ENCODE results near the gene HILPDA.
"Not testable (repeated sequence)": the region's sequence is repeated elsewhere in the genome, so short reads cannot be mapped to it uniquely, and the experiment has no call there.

HILPDA gene

DNA sequence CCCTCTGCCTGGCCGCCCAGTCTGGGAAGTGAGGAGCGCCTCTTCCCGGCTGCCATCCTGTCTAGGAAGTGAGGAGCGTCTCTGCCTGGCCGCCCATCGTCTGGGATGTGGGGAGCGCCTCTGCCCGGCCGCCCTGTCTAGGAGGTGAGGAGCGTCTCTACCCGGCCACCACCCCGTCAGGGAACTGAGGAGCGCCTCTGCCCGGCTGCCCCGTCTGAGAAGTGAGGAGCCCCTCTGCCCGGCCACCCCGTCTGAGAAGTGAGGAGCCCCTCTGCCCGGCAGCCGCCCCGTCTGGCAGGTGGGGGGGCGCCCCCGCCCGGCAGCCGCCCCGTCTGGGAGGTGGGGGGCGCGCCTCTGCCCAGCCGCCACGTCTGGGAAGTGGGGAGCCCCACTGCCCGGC, 7.7 kb downstream of the HILPDA start:
- not testable (repeated sequence) for DNase-seq (ENCODE audit: low read depth)

DNA sequence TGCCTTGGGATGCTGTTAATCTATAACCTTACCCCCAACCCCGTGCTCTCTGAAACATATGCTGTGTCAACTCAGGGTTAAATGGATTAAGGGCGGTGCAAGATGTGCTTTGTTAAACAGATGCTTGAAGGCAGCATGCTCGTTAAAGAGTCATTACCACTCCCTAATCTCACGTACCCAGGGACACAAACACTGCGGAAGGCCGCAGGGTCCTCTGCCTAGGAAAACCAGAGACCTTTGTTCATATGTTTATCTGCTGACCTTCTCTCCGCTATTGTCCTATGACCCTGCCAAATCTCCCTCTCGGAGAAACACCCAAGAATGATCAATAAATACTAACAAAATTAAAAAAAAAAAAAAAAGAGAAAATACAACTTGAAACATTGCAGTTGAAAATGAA, 8.3 kb downstream of the HILPDA start:
- not testable (repeated sequence) for DNase-seq (ENCODE audit: low read depth)

DNA sequence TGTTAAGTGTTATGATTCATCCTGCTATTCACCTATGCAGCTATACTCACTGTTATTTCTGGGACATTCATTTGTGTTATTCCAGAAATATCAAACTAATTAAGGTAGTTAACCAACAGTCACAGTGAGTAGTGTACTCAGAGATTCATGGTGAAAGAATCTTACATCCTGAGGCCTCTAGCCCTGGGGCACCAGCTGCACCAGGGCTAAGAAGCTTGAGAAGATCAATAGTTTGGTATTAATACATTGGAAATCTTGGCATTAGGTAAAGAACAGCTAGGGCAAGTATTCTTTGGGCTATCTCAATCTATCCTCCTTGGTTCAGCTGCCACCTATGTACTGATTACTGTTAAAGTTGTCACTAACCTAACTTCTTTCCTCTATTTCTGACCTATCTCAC, 11.2 kb downstream of the HILPDA start:
- not testable (repeated sequence) for DNase-seq (ENCODE audit: low read depth)

DNA sequence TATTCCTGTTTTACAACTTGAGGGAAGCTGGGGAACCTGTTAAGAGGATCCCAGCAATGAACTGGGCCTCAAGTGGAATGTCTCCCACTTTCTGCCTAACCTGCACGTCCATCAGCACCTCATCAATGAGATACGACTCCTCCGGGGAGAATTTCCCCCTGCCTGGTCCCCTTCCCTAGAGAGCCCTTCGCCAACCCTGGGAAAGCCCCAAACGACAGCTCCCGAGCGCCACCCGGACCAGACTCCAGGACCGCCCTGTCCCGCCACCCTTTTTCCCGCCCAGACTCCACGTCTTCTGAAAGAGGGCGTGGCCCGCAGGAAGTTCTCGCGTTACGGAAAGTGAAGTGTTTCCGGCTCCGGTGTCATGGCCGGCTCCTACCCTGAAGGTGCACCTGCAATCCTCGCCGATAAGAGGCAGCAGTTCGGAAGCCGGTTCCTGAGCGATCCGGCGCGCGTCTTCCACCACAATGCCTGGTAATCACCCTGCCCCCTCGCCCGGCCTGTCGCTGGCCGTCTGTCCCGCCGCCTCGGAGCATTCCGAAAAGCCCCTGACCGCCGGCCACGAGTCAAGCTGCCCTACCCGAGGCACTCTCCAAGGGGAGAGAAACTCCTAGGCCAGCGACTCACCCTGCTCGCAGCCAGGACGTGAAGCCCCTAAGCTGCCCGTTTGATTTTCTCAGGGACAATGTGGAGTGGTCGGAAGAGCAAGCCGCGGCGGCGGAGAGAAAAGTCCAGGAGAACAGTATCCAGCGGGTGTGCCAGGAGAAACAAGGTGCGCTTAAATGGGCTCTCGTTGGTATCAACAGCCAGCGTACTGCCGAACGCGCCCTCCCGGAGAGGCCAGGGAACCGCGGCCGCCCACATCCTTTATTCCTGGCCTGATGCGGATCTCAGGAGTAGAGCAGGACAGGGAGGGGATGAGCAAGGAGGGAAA, 21.0 kb downstream of the HILPDA start, which contains the start of gene METTL2B:
TSS of gene METTL2B (plus strand) at position 347 of the 934 bp plus-strand sequence. CDS start at position 365, 18 bp downstream.
- peak; percentile 54 for DNase-seq (ENCODE audit: low read depth)

DNA sequence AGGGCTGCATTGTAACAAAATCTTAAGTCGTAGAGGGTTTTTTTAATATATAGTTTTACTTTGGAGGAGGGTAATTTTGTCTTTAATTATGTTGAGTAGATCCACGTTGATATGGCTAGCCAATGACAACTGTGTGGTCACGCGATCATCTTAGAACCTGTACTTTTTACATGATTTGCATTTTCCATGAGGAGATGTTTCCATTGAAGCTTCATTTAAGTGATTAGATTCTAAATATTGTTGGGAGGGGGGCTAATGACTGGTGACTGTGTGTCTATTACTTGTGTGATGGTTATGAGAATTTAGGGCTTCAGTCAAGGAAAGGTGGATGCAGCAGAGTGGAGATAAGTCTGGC, 21.6 kb downstream of the HILPDA start:
- not testable (repeated sequence) for DNase-seq (ENCODE audit: low read depth)

DNA sequence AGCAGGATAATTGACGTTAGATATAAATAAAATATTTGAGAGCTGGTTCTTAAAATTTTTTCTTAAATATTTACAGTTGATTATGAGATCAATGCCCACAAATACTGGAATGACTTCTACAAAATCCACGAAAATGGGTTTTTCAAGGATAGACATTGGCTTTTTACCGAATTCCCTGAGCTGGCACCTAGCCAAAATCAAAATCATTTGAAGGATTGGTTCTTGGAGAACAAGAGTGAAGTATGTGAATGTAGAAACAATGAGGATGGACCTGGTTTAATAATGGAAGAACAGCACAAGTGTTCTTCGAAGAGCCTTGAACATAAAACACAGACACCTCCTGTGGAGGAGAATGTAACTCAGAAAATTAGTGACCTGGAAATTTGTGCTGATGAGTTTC, 23.4 kb downstream of the HILPDA start:
- DNase-seq (ENCODE audit: low read depth) = not testable (repeated sequence)

DNA sequence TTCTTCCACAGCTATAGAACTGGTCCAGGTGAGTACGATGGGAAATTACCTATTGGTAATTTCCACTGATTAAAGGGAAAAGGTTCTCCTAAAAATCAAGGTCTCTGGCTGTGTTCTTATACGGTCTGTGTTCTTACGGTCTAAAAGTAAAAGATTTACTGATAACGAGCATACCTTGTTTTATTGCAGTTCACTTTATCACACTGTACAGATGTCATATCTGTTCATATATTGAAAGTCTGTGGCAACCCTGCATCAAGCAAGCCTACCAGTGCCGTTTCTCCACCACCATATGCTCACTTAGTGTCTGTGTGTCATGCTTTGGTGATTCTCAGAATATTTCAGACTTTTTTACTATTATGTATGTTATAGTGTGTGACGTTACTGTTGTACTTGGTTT, 32.5 kb downstream of the HILPDA start:
- not testable (repeated sequence) for DNase-seq (ENCODE audit: low read depth)

DNA sequence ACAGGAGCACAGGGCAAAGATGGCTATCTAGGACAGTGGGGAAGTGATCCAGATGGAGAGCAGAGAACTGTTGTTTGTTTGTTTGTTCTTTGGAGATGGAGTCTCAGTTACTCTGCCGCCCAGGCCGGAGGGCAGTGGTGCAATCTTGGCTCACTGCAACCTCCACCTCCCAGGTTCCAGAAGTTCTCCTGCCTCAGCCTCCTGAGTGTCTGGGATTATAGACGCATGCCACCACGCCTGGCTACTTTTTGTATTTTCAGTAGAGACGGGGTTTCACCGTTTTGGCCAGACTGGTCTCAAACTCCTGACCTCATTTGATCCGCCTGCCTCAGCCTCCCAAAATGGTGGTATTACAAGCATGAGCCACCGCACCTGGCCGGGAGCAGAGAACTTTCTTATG, 41.7 kb downstream of the HILPDA start:
- no peak for DNase-seq (ENCODE audit: low read depth)

DNA sequence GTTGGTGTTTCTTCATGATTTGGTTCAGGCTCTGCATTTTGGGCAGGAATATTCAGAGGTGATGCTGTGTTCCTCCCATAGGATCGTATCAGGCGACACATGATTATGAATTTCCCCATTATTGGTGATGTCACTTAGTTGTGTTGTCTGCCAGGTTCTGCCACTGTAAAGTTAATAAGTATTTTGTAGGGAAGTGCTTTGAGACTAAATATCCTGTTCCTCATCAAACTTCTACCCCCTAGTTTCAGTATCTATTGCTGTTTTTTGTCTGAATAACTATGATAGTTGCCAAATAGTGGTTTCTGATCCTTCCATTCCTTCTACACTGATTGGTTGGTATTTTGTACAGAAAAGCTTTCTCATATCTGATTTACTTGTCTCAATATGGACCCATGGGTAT, 49.7 kb downstream of the HILPDA start:
- not testable (repeated sequence) for DNase-seq (ENCODE audit: low read depth)

DNA sequence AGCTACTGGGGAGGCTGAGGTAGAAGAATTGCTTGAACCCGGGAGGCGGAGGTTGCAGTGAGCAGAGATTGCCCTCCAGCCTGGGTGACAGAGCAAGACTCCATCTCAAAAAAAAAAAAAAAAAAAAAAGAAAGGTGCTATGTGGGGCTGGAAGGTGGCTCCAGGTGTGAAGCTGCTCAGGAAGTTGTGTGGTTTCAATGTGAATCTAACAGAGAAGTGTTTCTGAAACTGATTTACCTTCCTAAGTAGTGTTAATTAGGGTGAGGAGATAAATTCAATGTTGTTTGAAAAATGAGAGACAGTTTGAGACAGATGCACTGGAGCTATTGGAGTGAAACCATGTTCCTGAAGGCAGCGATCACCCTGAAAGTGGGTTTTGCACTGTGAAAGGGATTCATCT, 51.1 kb downstream of the HILPDA start:
- DNase-seq (ENCODE audit: low read depth) = not testable (repeated sequence)

DNA sequence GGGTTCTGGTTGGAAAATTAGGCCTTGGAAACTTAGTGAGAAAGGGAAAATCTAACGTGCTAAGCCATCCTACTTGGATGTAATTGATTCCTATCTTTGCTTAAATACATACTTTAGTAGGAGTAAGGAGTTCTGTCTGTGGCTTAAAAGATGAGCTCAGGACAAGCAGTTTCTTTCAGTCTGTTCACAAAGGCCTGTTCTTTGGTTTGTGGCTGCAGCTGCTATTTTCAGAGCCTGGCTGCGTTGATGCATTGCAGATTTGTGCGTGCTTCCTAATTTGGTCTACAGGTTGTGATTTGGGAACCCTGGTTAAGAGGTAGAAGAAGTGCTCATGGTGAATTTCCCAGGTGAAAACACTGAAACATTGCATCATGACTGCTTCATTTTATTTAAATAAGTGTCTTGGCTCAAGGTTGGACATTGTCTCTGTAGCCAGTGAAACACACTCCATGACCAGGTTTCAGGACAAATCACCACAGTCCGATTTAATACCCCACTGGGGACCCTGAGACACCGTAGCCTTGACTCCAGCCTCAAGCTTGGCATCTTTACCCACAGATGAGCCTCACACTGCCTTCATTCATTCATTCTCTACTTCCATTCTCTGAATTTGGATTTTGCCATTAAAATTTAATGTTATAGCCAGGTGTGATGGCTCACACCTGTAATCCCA, 51.8 kb downstream of the HILPDA start:
- DNase-seq (ENCODE audit: low read depth) = not testable (repeated sequence)

Measured in HS-5 (cell line).